GM12873 (cell line): ENCODE data around the gene GAD1.

Experiments
- TF ChIP-seq, protein P1 (sequence below): IDR thresholded peaks from 2 replicates; pipeline ENCODE4 v1.5.1; 2012; ENCODE audit warnings: low read depth, mild to moderate bottlenecking, moderate library complexity, low read length, control low read depth; ENCODE audit not compliant: insufficient read depth; ENCODE audit errors: missing control alignments

Gene GAD1

DNA sequence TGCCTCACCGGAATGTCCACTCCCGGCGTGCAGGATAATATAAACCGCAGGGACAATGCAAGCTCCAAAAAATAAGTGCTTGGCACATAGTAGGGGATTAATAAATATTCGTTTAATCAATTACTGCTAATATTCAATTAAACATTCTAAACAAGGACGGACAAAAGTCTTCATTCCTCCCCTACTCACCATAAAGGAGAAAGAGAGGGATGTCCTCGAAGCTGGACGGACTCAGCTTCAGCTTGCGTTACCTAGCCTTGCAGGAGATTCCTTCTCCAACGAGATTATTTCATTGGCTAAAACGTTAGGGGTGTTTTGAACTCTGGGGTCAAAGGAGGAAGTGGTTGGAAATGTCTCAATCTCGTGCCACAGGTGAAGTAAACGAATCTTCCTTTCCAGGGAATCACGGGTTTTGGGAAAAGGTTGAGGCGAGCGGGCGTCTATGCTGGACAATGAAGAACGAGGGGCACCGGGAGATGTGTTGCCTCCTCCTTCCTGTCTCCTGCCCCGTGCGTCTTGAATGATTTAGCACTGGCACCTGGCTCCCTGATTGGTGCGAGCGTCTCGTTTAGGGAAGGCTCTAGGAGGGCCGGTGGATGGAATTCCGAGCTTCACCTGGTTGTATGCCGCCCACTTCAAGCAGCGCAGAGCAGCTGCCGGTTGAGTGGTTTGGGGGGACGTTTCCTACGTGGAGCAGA, 2.0 kb upstream of the GAD1 start:
- TF ChIP-seq, protein P1, sequence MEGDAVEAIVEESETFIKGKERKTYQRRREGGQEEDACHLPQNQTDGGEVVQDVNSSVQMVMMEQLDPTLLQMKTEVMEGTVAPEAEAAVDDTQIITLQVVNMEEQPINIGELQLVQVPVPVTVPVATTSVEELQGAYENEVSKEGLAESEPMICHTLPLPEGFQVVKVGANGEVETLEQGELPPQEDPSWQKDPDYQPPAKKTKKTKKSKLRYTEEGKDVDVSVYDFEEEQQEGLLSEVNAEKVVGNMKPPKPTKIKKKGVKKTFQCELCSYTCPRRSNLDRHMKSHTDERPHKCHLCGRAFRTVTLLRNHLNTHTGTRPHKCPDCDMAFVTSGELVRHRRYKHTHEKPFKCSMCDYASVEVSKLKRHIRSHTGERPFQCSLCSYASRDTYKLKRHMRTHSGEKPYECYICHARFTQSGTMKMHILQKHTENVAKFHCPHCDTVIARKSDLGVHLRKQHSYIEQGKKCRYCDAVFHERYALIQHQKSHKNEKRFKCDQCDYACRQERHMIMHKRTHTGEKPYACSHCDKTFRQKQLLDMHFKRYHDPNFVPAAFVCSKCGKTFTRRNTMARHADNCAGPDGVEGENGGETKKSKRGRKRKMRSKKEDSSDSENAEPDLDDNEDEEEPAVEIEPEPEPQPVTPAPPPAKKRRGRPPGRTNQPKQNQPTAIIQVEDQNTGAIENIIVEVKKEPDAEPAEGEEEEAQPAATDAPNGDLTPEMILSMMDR: no peak

- TF ChIP-seq, protein P1: no peak
Measured at GRCh38 chr2:170815311-170815710, 1.4 kb upstream of the GAD1 start.

GRCh38 chr2:170815746-170816503, 762 bp upstream of the GAD1 start:
- TF ChIP-seq, protein P1: peak; percentile 68

GRCh38 chr2:170817093-170818035, 677 bp downstream of the GAD1 start:
- TF ChIP-seq, protein P1: no peak

- TF ChIP-seq, protein P1: no peak
Measured at GRCh38 chr2:170818036-170818751, 1.5 kb downstream of the GAD1 start.

- TF ChIP-seq, protein P1: no peak
Measured at GRCh38 chr2:170818752-170819470, 2.2 kb downstream of the GAD1 start.
